ENCODE data around the gene RYR2.

- TF ChIP-seq CTCF (IDR thresholded peaks at IDR 0.05; ENCODE audit: low read depth, low read length) (peak; percentile 24; the same call in 1 of the 2 replicates), EZH2phosphoT487 (IDR thresholded peaks at IDR 0.05; ENCODE audit: low read depth) (no peak)
Observed at GRCh38 chr1:237570530-237570929, 528.5 kb downstream of the RYR2 start.

Data from OCI-LY3 (cell line).